Measurements from ENCODE around the gene HES4. TPM values are rescaled to one million over a fixed set of nuclear protein-coding genes. Genes with fewer than 3 reads are reported as not detected.

Gene HES4
- total and polyA plus RNA-seq, 2 of the 13 experiments (the other 11 are each of a cell fraction or from before 2014, with no cell fraction given) = 8.8 to 10.6 TPM

- TF ChIP-seq TFDP1 (CRISPR knock-in tag; IDR thresholded peaks at IDR 0.05; ENCODE audit: borderline replicate concordance) = peak; percentile 82; the same call in 1 of the 2 replicates
- peak; percentile 55; the same call in 1 of the 2 replicates for TF ChIP-seq MAFG (CRISPR knock-in tag; IDR thresholded peaks at IDR 0.05)
- TF ChIP-seq, protein P1, sequence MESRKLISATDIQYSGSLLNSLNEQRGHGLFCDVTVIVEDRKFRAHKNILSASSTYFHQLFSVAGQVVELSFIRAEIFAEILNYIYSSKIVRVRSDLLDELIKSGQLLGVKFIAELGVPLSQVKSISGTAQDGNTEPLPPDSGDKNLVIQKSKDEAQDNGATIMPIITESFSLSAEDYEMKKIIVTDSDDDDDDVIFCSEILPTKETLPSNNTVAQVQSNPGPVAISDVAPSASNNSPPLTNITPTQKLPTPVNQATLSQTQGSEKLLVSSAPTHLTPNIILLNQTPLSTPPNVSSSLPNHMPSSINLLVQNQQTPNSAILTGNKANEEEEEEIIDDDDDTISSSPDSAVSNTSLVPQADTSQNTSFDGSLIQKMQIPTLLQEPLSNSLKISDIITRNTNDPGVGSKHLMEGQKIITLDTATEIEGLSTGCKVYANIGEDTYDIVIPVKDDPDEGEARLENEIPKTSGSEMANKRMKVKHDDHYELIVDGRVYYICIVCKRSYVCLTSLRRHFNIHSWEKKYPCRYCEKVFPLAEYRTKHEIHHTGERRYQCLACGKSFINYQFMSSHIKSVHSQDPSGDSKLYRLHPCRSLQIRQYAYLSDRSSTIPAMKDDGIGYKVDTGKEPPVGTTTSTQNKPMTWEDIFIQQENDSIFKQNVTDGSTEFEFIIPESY (CRISPR knock-in tag; IDR thresholded peaks at IDR 0.05) = peak; percentile 64; the same call in 1 of the 2 replicates
- TF ChIP-seq, protein P2, sequence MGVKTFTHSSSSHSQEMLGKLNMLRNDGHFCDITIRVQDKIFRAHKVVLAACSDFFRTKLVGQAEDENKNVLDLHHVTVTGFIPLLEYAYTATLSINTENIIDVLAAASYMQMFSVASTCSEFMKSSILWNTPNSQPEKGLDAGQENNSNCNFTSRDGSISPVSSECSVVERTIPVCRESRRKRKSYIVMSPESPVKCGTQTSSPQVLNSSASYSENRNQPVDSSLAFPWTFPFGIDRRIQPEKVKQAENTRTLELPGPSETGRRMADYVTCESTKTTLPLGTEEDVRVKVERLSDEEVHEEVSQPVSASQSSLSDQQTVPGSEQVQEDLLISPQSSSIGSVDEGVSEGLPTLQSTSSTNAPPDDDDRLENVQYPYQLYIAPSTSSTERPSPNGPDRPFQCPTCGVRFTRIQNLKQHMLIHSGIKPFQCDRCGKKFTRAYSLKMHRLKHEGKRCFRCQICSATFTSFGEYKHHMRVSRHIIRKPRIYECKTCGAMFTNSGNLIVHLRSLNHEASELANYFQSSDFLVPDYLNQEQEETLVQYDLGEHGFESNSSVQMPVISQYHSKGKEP (CRISPR knock-in tag; IDR thresholded peaks at IDR 0.05) = no peak
- 0 out of 2 replicates have a peak, but pooled peaks have one; percentile 66 for TF ChIP-seq CCDC6 (CRISPR knock-in tag; IDR thresholded peaks at IDR 0.05)
- TF ChIP-seq ZNF850 (CRISPR knock-in tag; conservative IDR thresholded peaks at IDR 0.05) = peak; percentile 48; the same call in 1 of the 2 replicates
- peak; percentile 23 for TF ChIP-seq TAF15 (IDR thresholded peaks at IDR 0.05; ENCODE audit: low read depth, low read length, poor library complexity, severe bottlenecking)
- peak; percentile 37; the same call in 1 of the 2 replicates for TF ChIP-seq CBX5 (CRISPR knock-in tag; IDR thresholded peaks at IDR 0.05; ENCODE audit: borderline replicate concordance)
- TF ChIP-seq ZNF747 (CRISPR knock-in tag; IDR thresholded peaks at IDR 0.05; ENCODE audit: borderline replicate concordance) = peak; percentile 80
- peak; percentile 76 for TF ChIP-seq TFDP2 (CRISPR knock-in tag; IDR thresholded peaks at IDR 0.05)
- 0 out of 2 replicates have a peak, but pooled peaks have one; percentile 54 for TF ChIP-seq ISL2 (CRISPR knock-in tag; IDR thresholded peaks at IDR 0.05)
- TF ChIP-seq ZNF225 (CRISPR knock-in tag; IDR thresholded peaks at IDR 0.05) = peak; percentile 54; the same call in 1 of the 2 replicates
- TF ChIP-seq, protein P3, sequence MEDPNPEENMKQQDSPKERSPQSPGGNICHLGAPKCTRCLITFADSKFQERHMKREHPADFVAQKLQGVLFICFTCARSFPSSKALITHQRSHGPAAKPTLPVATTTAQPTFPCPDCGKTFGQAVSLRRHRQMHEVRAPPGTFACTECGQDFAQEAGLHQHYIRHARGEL (CRISPR knock-in tag; IDR thresholded peaks at IDR 0.05) = no peak
- TF ChIP-seq RFX1 (IDR thresholded peaks at IDR 0.05) = no peak
- TF ChIP-seq ZSCAN12 (CRISPR knock-in tag; IDR thresholded peaks at IDR 0.05) = no peak
- TF ChIP-seq DMAP1 (CRISPR knock-in tag; IDR thresholded peaks at IDR 0.05) = peak; percentile 90
- no peak for TF ChIP-seq GLMP (CRISPR knock-in tag; IDR thresholded peaks at IDR 0.05; ENCODE audit: borderline replicate concordance)
- TF ChIP-seq POGK (CRISPR knock-in tag; conservative IDR thresholded peaks at IDR 0.05) = peak; percentile 92
- TF ChIP-seq MAF1 (CRISPR knock-in tag; IDR thresholded peaks at IDR 0.05; ENCODE audit: borderline replicate concordance) = 0 out of 2 replicates have a peak, but pooled peaks have one; percentile 35
- peak; percentile 62 for TF ChIP-seq TEAD3 (CRISPR knock-in tag; optimal IDR thresholded peaks at IDR 0.05; ENCODE audit: borderline replicate concordance)
Observed at GRCh38 chr1:1000357-1001056, 610 bp upstream of the HES4 start (continued).

Measured in HepG2 (cell line).